Brain pericyte (primary cell): Measurements from ENCODE around the gene NFE2L2.
"Not testable (repeated sequence)": the region's sequence is repeated elsewhere in the genome, so short reads cannot be mapped to it uniquely, and the experiment has no call there.

ENCODE experiments used
- DNase-seq: peaks from one replicate; pipeline ENCODE4 v3.0.0-alpha.2; 2012; ENCODE audit warnings: low read depth, low spot score

NFE2L2 gene

DNA sequence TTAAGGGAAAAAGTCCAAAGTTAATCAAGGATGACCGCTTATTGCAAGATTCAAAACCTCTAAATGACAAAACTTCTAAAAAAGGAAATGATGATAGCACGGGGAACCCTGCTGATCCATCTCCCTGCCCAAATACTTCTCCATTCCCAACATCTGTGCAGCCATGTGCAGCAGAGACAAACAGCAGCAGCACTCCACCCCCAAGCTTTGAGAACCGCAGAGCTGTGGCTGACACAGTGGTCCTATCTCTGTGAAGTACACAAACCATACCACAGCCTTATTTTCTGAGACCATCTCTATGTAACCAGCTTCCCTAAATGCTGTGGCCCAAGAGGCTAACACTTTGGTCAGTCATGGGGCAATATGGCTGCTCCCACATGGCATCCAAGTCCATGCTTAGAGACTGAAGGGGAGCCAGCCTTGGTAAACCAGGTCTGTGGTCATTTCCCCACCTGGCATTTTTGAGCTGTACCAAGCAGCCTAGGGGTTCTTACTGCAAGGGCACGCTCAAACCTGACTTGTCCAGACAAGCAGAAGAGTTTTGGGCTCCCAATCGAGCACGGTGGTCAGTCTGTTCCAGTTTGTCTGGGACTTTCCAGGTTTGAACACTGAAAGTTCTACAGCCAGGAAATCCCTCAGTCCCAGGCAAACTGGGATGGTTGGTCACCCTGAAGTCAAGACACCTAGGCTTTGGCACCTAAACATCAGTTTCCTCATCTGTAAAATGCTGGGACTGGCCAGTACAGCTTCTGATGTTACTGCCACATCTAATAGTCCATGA, 17.1 kb upstream of the NFE2L2 start:
- DNase-seq: no peak

DNA sequence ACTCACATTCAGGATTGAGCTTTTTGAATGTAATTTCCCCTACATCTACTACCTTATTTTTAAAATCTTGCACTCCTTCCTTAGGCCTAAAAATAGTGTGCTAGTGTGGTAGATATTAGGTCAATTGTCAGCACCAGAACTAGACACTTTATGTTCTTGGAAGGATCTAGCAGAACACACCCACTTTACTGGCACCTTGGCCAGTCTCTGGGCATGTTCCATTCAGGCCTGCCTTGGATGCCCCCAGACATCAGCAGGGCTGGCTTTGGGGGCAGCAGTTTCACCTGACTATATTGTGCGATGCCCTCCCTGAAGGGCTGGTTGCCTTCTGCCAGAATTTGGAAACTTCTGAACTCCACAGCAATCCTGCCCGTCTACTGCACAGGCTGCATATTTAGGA, 15.3 kb upstream of the NFE2L2 start:
- DNase-seq: no peak

DNA sequence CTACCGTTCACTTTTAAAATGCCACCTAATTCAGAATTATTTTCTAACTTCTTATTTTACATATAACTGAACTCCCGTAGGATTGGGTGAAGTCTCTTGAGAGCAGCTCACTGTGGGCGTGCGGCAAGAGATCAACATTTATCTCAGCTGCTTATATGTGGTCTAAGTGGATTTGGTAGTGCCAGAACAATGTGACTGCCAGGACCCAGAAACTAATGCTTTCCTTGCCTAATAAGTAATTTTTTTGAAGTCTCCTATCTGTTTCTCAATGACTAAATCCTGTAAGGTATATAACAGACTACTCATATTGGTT, 11.2 kb upstream of the NFE2L2 start:
- peak; percentile 30 for DNase-seq

DNA sequence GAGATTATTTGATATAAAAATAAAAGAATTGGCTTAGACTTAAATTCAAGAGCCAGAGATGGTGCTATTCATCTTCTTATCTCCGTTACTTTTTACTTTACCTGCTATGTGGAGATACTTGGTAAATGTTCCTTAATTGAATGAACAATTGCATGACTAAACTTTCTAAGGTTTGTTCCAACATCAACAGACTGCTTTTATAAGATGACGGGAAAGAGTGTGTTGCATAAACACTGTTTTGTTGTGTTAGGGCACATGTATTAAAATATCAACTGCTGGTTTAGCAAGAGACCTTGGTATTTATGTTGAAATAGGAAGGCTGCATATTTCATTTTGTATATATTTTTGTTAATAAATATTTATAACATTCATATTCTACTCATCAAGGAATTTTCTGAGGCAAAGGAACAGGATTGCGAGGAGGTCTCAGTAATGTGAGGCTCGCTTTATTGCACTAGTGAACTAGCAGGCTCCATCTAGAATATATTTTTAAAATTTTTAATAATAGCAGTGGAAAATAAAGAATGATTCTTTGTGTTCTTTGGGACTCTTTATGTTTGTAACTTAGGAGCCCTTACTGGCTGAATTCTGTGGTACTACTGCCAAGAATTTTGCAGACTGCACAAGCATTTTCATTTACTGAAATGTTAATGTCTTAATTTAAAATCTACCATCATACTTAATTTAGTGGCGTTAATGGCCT, 10.7 kb upstream of the NFE2L2 start:
- DNase-seq: peak; percentile 84

DNA sequence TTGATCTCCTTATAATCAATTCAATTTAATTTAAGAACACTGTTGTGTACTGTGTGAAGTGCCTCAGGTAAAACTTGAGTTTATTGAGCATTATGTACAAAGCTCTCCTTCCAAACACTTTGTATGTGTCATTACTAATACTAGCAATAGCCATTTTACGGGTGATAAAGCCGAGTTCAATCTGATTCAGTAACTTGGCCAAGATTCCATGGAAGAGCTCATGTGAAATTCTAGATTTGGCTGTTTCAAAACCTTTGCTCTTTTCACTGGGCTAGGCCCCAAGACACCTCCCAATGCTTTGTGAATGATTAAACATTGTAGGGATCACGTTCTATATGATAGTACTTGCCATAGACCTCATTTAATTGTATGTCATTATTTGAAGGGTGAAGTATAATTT, 8.9 kb upstream of the NFE2L2 start:
- DNase-seq: no peak

DNA sequence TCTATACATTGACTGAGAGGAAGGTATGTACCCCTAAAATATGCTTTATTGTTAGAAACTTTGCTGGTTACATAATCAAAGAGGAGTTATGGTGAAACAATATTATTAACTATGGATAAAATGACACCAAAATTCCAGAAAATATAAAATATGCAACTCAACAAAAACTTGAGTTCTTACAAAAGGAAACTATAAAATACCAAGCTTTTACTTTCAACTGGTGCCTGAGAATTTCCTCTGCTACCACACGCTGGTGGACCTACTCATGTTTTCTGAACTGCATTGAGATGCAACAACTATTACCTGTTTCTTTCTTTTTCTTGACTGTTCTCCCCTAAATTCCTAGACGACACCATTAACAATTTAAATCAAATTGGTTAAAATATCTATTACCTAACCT, 8.2 kb upstream of the NFE2L2 start:
- DNase-seq: no peak

DNA sequence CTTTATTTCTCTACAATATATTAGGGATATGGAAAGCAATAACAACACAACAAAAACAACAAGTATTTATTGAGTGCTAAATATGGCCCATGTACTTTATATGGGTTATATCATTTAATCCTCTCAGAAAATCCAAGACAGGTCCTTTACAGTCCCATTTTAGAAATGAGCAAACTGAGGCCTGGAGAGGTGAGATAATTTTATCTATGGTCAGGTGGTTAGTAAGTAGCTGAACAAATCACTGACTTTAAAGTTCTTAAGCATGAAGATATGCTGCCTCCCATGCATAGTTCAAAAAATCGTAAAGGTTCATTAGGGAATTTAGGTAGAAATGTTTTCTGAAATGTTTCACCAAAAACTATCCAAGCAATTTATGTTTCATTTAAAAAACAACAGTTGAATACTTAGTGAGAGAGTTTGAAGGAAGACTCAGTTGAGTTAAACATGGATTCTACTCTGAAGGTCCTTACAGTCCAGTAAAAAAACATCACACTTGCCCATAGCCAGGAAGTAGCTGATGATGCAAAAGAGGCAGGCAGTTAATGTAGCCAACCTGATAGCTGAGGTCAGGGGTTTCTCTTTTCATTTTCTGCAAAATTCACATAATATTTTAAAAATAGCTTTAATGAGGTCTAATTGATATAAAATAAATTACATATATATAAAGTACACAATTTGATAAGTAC, 7.6 kb upstream of the NFE2L2 start:
- DNase-seq: no peak

DNA sequence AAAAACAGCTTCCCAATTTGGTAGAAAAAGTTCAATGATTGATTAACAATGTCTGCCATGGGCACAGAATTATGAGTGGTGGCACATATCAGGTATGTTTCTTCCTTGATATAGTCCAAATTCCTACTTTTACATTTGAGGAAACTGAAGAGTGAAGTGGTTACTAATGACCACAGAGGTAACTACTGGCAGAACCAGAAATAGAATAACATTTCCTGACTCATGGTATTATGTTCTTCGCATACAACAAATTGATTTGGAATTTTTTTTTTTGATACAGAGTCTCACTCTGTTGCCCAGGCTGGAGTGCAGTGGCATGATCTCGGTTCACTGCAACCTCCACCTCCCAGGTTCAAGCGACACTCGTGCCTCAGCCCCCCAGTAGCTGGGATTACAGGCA, 6.0 kb upstream of the NFE2L2 start:
- no peak for DNase-seq

DNA sequence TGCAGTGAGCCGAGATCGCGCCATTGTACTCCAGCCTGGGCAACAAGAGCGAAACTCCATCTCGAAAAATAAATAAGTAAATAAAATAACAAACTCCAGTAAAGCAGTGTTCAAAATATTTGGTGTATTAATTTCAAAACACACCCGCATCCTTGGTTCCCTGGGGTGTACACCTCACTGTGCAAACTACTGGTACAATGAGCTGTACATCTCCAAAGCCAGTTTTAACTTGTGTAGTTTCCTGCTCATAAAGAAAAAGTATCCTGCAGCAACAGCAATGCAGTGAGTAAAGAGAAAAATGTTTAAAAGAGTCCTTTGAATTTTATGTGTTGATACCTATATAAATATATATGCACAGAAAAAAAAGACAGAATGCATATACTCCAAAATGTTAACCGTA, 4.4 kb upstream of the NFE2L2 start:
- no peak for DNase-seq

DNA sequence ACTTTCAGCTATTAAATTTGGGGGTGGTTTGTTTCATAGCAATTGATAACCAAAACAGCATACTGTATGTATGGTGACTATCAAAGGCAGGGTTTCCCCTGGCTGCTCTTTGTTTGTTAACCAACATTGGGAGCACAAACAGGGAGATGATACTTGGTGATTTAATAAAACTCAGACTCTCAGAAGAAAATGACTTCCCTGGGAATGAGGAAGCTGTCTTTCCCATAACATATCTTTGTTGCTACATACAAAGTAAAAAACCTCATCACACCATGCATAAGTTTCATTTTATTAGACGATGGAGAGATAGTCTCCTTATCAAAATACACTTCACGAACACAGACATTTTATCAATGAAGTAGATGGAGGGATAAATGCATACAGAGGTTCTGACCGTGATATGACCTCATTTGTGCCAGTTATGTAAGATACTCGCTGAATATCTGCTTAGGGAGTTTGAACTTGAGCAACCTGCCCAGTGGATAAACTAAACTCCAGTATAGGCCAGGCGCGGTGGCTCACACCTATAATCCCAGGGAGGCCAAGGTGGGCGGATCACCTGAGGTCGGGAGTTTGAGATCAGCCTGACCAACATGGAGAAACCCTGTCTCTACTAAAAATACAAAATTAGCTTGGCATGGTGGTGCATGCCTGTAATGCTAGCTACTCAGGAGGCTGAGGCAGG, 3.8 kb upstream of the NFE2L2 start:
- no peak for DNase-seq

DNA sequence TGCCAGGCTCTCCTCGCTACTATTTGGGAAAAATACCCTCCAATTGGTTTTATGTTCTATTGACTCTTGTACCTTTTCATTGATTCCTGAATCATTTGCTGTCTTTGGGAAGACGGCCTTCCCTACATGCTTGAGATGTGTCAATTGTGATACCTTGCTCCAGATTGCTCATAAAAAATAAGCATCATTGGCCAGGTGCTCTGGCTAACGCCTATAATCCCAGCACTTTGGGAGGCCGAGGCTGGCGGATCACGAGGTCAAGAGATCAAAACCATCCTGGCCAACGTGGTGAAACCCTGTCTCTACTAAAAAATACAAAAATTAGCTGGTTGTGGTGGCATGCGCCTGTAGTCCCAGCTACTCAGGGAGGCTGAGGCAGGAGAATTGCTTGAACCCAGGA, 2.4 kb upstream of the NFE2L2 start:
- DNase-seq: not testable (repeated sequence)

DNA sequence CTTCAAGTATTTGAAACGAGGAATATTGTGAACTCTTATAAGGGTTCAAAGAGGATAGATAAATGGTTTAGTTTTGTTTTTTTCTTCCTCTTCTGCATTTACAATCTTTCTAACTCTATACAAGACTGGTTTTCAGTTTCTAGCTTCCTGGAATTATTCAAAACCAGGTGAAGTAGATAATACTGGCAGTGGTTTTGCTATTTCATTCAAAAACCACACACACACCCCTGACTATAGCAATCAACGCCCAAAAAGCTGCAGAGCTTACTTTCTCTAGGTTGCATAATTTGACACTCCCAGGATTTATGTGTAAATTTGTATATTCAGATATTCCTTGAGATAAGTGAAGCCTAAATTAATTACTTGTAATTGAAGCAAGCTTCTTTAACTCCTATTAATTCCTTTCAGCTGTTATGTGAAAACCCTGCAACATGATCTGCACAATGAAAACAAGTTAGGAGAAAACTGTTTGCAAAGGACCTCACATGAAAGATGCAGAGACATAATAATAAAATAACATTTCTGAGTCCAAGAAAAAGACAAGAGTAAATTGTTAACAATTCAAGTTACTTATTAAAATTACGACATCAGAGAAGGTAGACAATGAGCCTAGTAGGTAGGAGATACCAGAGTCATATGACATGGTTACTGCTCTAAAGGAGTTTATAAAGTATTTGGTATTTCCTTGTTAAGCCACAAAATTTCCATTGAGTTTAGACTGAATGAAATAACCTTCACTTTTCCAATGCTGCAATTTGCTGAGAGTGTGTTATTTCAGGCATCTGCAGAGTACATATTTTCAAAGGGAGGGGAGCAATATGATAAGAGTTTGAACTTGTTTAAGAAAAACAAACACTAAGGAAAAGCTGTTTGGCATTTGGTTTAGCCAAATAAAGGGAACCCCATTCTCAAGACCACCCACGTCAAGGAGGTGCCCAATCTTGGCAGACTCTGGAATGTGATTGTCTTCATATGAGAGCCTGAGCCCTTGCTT, 1.6 kb upstream of the NFE2L2 start:
- DNase-seq: no peak

DNA sequence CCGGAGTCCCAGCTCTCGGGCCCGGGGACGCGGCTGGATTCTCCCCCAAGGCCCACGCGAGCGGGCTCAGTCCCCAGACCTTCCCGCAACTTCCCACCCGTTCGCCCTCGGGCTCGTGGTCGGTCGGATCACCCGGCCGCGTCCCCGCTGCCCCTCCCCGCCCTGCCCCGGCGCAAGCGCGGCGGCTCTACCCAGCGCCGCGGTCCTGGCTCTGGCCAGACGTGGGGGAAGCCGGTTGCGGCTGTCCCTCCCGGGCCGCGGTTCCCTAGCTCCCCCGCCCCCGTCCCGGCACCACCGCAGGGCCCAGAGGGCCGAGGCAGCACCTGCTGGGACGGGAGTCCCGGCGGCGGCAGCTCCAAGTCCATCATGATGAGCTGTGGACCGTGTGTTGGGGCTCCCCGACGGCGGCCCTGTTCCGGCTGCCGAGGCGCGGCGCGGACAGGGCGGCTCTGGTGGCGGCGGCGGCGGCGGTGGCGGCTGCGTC, 276 bp downstream of the NFE2L2 start:
- no peak for DNase-seq

DNA sequence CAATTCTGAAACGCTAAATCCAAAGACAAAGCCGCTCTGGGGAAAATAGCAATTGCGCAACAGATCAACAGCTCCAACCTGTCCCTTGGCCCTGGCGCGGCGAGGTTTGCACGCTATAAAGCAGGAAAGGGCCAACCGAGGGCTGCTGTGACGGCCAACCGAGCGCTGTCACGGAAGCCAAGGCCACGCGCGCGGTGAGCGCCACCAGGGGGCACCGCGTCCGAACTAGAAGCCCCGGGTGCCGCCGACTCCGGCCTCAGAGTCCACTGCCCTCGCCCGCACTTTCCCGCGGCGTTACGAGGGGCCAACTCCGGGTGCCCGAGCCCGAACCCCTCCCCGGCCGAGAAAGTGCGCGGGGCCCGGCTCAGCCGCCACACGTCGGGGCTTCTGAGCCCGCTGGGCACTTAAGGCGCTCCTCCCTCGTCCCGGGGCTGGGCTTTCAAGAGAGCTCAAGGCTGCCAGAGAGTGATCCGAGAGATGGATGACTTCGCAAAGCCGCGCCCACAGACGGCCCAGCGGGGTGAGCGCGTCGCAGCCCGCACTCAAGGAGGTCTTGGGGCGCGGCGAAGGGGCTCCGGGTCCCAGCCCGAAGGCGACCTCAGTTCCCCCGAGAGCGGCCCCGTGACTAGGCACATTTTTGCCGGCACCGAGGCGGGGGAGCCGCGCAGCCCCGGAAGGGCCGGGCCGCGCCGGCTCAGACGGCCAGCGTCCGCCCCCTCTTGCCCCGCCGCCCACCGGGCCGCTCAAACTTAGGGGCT, 897 bp downstream of the NFE2L2 start:
- peak; percentile 95 for DNase-seq

DNA sequence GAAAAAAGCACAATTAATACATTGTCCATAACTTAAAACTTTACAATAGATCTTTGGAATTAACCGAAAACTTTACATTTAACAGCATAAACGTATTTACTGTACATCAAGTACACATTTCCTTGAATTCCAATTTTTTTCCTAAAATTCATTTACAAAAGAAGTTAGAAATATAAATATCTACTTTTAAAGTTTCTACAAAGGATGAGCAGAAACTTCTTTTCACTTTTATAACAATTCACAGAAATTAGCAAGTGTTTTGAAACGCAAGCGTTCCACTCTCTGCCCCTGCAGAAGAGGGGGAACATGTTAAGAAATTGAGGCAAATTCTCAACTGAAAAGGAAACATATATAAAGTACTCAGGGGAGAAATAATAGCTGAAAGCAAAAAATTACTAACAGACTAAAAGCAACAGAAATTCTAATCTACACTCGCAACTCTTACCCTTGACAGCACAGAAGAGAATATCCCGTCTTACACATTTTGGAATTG, 1.5 kb downstream of the NFE2L2 start:
- no peak for DNase-seq

DNA sequence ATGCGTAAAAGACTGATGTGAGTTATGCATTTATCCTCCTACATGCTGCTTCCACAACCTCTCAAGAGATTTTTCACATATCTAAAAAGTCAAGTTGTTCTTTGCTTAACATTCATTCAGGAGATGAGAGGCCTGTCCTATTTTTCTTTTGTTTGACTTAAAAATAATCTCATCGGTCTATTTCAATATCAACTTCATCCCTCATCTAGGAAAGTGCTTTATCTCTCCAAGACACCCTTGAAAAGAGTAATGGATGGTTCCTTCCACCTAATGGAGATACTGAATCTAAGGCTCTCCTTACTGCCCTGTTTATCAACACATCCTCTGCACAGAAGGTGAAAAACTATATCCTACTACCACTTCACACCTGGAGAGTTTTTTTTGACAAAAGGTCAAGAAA, 2.4 kb downstream of the NFE2L2 start:
- no peak for DNase-seq

DNA sequence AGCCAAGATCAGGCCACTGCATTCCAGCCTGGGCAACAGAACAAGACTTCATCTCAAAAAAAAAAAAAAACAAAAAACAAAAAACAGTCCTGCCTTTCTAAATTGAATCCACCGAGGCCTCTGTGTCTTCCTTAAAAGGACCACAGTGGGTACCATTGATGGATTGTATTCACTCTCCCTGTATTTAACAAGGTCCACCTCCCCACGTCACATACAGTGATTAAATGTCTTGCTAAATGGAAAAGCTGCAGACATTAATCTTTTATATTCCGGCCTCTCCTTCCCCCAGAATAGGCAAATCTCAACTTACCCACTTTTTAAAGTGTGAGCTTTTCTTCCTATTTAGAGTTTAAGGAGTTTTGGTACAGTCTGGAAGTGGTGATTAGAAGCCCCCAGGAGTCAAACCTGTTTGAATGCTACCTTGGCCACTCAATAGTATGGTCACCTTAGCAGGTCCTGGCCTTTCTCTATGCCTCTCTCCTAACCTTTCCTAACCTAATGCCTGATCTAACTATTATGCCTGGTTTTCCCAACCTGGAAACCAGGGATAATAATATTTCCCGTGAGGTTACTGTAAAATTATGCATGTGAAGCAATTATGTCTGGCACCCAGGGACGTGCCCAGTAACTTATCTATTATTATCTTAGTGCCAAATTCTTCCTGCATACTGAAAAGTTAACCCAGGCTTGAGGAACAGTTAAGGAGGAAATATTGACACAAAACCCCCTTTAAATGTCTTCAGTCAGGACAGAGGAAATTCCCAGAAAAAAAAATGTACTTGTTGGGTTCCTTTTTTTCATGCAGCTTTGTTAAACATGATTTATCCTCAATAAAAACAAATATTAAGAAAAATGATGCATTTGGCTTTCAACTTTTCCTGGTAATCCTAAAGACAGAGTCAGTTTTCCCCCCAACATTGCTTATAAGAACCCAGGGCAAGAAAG, 3.1 kb downstream of the NFE2L2 start:
- DNase-seq: no peak

DNA sequence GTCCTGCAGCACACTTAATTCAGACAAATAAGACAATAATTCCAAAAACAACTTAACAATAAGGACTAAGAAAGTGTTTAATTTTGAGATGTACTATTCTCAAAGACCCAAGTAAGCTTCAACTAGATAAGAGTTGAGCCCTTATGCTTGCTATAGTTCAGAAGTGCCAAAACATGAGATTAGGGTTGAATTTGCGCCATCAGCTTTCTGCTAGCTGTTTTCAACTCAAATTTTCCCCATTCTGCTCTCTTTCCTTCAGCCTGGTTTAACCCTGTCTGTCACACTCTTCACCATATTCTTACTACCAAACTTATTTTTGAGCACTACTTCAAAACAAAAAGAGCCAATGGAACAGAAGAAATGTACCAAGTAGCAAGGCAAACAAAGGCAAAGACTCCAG, 4.1 kb downstream of the NFE2L2 start:
- DNase-seq: no peak

DNA sequence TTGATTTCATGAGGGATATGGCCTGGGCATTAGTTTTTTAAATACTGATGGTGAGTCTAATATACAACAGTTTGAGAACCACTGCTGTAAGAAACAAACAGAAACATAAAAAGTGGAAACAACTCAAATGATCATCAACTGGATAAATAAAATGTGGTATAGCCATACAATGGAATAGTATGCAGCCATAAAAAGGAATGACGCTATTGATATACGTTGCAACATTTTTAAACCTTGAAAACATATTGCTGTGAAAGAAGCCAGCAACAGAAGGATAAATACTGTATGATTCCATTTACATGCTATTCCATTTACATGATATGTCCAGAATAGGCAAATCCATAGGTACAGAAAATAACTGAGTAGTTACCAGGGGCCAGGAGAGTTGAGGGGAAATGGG, 6.5 kb downstream of the NFE2L2 start:
- no peak for DNase-seq
